ENCODE data around the gene WDR72.
"Not testable (repeated sequence)": the region's sequence is repeated elsewhere in the genome, so short reads cannot be mapped to it uniquely, and the experiment has no call there.

The WDR72 gene

GRCh38 chr15:53759411-53759931, at the start of gene WDR72:
Gene WDR72 (minus strand): TSS chr15:53759663. CDS start chr15:53733149, 26,514 bp downstream.
- H3K4me1 Mint-ChIP-seq = peaks cover 2% of the 10 kb centered on the region
- ATAC-seq (peak; percentile 28), DNase-seq (peak; percentile 4)
- H3K36me3 Mint-ChIP-seq (ENCODE audit: low read depth) = peaks cover 2% of the 10 kb centered on the region
- H3K9me3 Mint-ChIP-seq = peaks cover 9% of the 10 kb centered on the region
- no peak within 1 kb of the TSS for H3K4me3 Mint-ChIP-seq
- H3K27ac Mint-ChIP-seq = no peak within 1 kb of the TSS
- H3K27me3 Mint-ChIP-seq = peaks cover 33% of the 10 kb centered on the region

- no peaks in the 10 kb centered on the region for H3K9me3 Mint-ChIP-seq
- H3K36me3 Mint-ChIP-seq (ENCODE audit: low read depth) = no peaks in the 10 kb centered on the region
- DNase-seq = no peak
- no peaks in the 10 kb centered on the region for H3K27me3 Mint-ChIP-seq
- no peak overlapping the region for H3K4me3 Mint-ChIP-seq
- no peak for ATAC-seq
- no peak overlapping the region for H3K27ac Mint-ChIP-seq
- H3K4me1 Mint-ChIP-seq = no peaks in the 10 kb centered on the region
These were observed 48.7 kb upstream of the WDR72 start for GRCh38 chr15:53808058-53808706.

GRCh38 chr15:53807501-53807900, 48.0 kb upstream of the WDR72 start:
- no peak overlapping the region for H3K4me3 Mint-ChIP-seq
- no peaks in the 10 kb centered on the region for H3K27me3 Mint-ChIP-seq
- no peak overlapping the region for H3K27ac Mint-ChIP-seq
- H3K4me1 Mint-ChIP-seq = no peaks in the 10 kb centered on the region
- ATAC-seq = no peak
- H3K9me3 Mint-ChIP-seq = no peaks in the 10 kb centered on the region
- H3K36me3 Mint-ChIP-seq (ENCODE audit: low read depth) = no peaks in the 10 kb centered on the region
- DNase-seq = no peak

GRCh38 chr15:53802672-53803071, 43.2 kb upstream of the WDR72 start:
- Mint-ChIP-seq H3K36me3 (ENCODE audit: low read depth) (no peaks in the 10 kb centered on the region), H3K27me3 (peaks cover 4% of the 10 kb centered on the region), H3K27ac (no peak overlapping the region), H3K4me1 (no peaks in the 10 kb centered on the region), H3K4me3 (no peak overlapping the region), H3K9me3 (peaks cover 3% of the 10 kb centered on the region)
- no peak for DNase-seq
- ATAC-seq = no peak

GRCh38 chr15:53791581-53791980, 32.1 kb upstream of the WDR72 start:
- ATAC-seq (no peak), DNase-seq (no peak)
- no peaks in the 10 kb centered on the region for H3K36me3 Mint-ChIP-seq (ENCODE audit: low read depth)
- H3K9me3 Mint-ChIP-seq = no peaks in the 10 kb centered on the region
- peaks cover 5% of the 10 kb centered on the region for H3K27me3 Mint-ChIP-seq
- H3K4me3 Mint-ChIP-seq = no peak overlapping the region
- H3K27ac Mint-ChIP-seq = no peak overlapping the region
- no peaks in the 10 kb centered on the region for H3K4me1 Mint-ChIP-seq

GRCh38 chr15:53789654-53790375, 30.4 kb upstream of the WDR72 start:
- no peaks in the 10 kb centered on the region for H3K36me3 Mint-ChIP-seq (ENCODE audit: low read depth)
- H3K4me3 Mint-ChIP-seq = no peak overlapping the region
- no peaks in the 10 kb centered on the region for H3K9me3 Mint-ChIP-seq

GRCh38 chr15:53786401-53786800, 26.9 kb upstream of the WDR72 start:
- Mint-ChIP-seq H3K9me3 (peaks cover 15% of the 10 kb centered on the region), H3K4me1 (no peaks in the 10 kb centered on the region), H3K36me3 (ENCODE audit: low read depth) (no peaks in the 10 kb centered on the region), H3K4me3 (no peak overlapping the region), H3K27ac (no peak overlapping the region), H3K27me3 (no peaks in the 10 kb centered on the region)
- no peak for DNase-seq
- ATAC-seq = no peak

More at GRCh38 chr15:53789654-53790375, 30.4 kb upstream of the WDR72 start:
- Mint-ChIP-seq H3K4me1 (no peaks in the 10 kb centered on the region), H3K27ac (no peak overlapping the region), H3K27me3 (peaks cover 3% of the 10 kb centered on the region)
- no peak for ATAC-seq
- no peak for DNase-seq

GRCh38 chr15:53785241-53785640, 25.8 kb upstream of the WDR72 start:
- H3K4me1 Mint-ChIP-seq; H3K27me3 Mint-ChIP-seq; DNase-seq; H3K27ac Mint-ChIP-seq; ATAC-seq; H3K4me3 Mint-ChIP-seq; H3K36me3 Mint-ChIP-seq (ENCODE audit: low read depth): not testable (repeated sequence)
- peaks cover 20% of the 10 kb centered on the region for H3K9me3 Mint-ChIP-seq

GRCh38 chr15:53762916-53763315, 3.5 kb upstream of the WDR72 start:
- Mint-ChIP-seq H3K27me3 (peaks cover 36% of the 10 kb centered on the region), H3K9me3 (peaks cover 12% of the 10 kb centered on the region), H3K4me3 (no peak overlapping the region), H3K4me1 (peaks cover 2% of the 10 kb centered on the region), H3K27ac (no peak overlapping the region), H3K36me3 (ENCODE audit: low read depth) (peaks cover 2% of the 10 kb centered on the region)
- no peak for DNase-seq
- ATAC-seq = no peak

- Mint-ChIP-seq H3K27ac (no peak overlapping the region), H3K4me1 (peaks cover 2% of the 10 kb centered on the region), H3K36me3 (ENCODE audit: low read depth) (peaks cover 2% of the 10 kb centered on the region), H3K4me3 (no peak overlapping the region), H3K27me3 (peaks cover 33% of the 10 kb centered on the region), H3K9me3 (peaks cover 9% of the 10 kb centered on the region)
- DNase-seq (no peak), ATAC-seq (no peak)
These were observed 1.1 kb downstream of the WDR72 start for GRCh38 chr15:53758412-53758811.

- Mint-ChIP-seq H3K4me1 (peaks cover 2% of the 10 kb centered on the region), H3K4me3 (no peak overlapping the region), H3K9me3 (peaks cover 9% of the 10 kb centered on the region), H3K36me3 (ENCODE audit: low read depth) (peaks cover 2% of the 10 kb centered on the region), H3K27me3 (peaks cover 33% of the 10 kb centered on the region), H3K27ac (no peak overlapping the region)
- ATAC-seq (no peak), DNase-seq (no peak)
These were observed 1.6 kb downstream of the WDR72 start for GRCh38 chr15:53757906-53758305.

- H3K4me3 Mint-ChIP-seq = no peak overlapping the region
- peaks cover 2% of the 10 kb centered on the region for H3K4me1 Mint-ChIP-seq
- no peak for ATAC-seq
- H3K9me3 Mint-ChIP-seq = peaks cover 4% of the 10 kb centered on the region
- peaks cover 14% of the 10 kb centered on the region for H3K27me3 Mint-ChIP-seq
- no peak overlapping the region for H3K27ac Mint-ChIP-seq
- no peak for DNase-seq
- H3K36me3 Mint-ChIP-seq (ENCODE audit: low read depth) = no peaks in the 10 kb centered on the region
These were observed 5.7 kb downstream of the WDR72 start for GRCh38 chr15:53753813-53754212.

- Mint-ChIP-seq H3K9me3 (peaks cover 4% of the 10 kb centered on the region), H3K27ac (no peak overlapping the region), H3K27me3 (peaks cover 6% of the 10 kb centered on the region), H3K36me3 (ENCODE audit: low read depth) (no peaks in the 10 kb centered on the region), H3K4me3 (no peak overlapping the region), H3K4me1 (no peaks in the 10 kb centered on the region)
- DNase-seq = no peak
- ATAC-seq = no peak
These were observed 7.1 kb downstream of the WDR72 start for GRCh38 chr15:53752406-53752805.

- Mint-ChIP-seq H3K4me3 (no peak overlapping the region), H3K27ac (no peak overlapping the region), H3K27me3 (peaks cover 5% of the 10 kb centered on the region), H3K36me3 (ENCODE audit: low read depth) (no peaks in the 10 kb centered on the region), H3K4me1 (no peaks in the 10 kb centered on the region), H3K9me3 (peaks cover 4% of the 10 kb centered on the region)
- ATAC-seq = no peak
- no peak for DNase-seq
These were observed 11.9 kb downstream of the WDR72 start for GRCh38 chr15:53747501-53748068.

- Mint-ChIP-seq H3K36me3 (ENCODE audit: low read depth) (no peaks in the 10 kb centered on the region), H3K27me3 (peaks cover 5% of the 10 kb centered on the region), H3K4me3 (no peak overlapping the region), H3K9me3 (peaks cover 4% of the 10 kb centered on the region), H3K27ac (no peak overlapping the region), H3K4me1 (no peaks in the 10 kb centered on the region)
- ATAC-seq = no peak
- no peak for DNase-seq
These were observed 13.4 kb downstream of the WDR72 start for GRCh38 chr15:53746101-53746500.

All from activated naive CD8-positive, alpha-beta T cell treated with anti-CD3 and anti-CD28 coated beads, Interleukin-2, amount 50 U/mL, for 24 hours (primary cell).